Calu3 (cell line): ENCODE measurements around the gene LCOR. TPM values are rescaled to one million over a fixed set of nuclear protein-coding genes. Genes with fewer than 3 reads are reported as not detected.

Experiments
- BruUV-seq: library from RNA; stranded (reverse); fragments of 400-500 nt; replicated peaks from 2 replicates; lab custom pipeline; 2021; lab: Mats Ljungman, UMichigan
- CTCF ChIA-PET: fragments of 300-600 bp; sonication (Branson Sonifier 250); formaldehyde crosslinking; loops from one replicate; lab custom pipeline; 2022; ENCODE audit warnings: antibody characterized with exemption; lab: Charles Lee
- DNase-seq: peaks from one replicate; pipeline ENCODE4 v3.0.0; 2022
- H3K27ac Mint-ChIP-seq: one replicate; pipeline ENCODE4 v1.8.0; 2022; ENCODE audit warnings: mixed read lengths; ENCODE audit not compliant: unreplicated experiment
- H3K27me3 Mint-ChIP-seq: one replicate; pipeline ENCODE4 v1.8.0; 2022; ENCODE audit warnings: mixed read lengths; ENCODE audit not compliant: unreplicated experiment
- H3K36me3 Mint-ChIP-seq: one replicate; pipeline ENCODE4 v1.8.0; 2022; ENCODE audit warnings: mild to moderate bottlenecking, moderate library complexity, mixed read lengths; ENCODE audit not compliant: insufficient read depth, unreplicated experiment
- H3K4me1 Mint-ChIP-seq: one replicate; pipeline ENCODE4 v1.8.0; 2022; ENCODE audit warnings: mild to moderate bottlenecking, low read depth, mixed read lengths; ENCODE audit not compliant: unreplicated experiment
- H3K4me3 Mint-ChIP-seq: one replicate; pipeline ENCODE4 v1.8.0; 2022; ENCODE audit warnings: mild to moderate bottlenecking, low read depth, moderate library complexity, mixed read lengths; ENCODE audit not compliant: unreplicated experiment
- H3K9me3 Mint-ChIP-seq: one replicate; pipeline ENCODE4 v1.8.0; 2022; ENCODE audit warnings: low read depth, mixed read lengths; ENCODE audit not compliant: unreplicated experiment
- CTCF ChIP-seq: fragments of 200-600 bp; IDR thresholded peaks from one replicate; pipeline ENCODE4 v1.8.0; 2022; ENCODE audit warnings: antibody characterized with exemption; ENCODE audit not compliant: unreplicated experiment
- intact Hi-C: fragments of 100-400 bp; cut with micrococcal nuclease; formaldehyde crosslinking; loops from one replicate; pipeline ENCODE4 v1.10.0; 2022; ENCODE audit not compliant: unreplicated experiment
- total RNA-seq: library from RNA; stranded (reverse); gene quantifications from 2 replicates; pipeline ENCODE4 v1.2.3, GENCODE V29; 2022

LCOR gene
- total RNA-seq, 1 experiment from 2014 or later, result 50.1 TPM

- DNase-seq, result no peak
- H3K4me3 Mint-ChIP-seq, result no peak overlapping the region
- no peaks in the 10 kb centered on the region for H3K27me3 Mint-ChIP-seq
- BruUV-seq, result no TSS peak
- CTCF ChIA-PET, result no interaction called here
- no peaks in the 10 kb centered on the region for H3K36me3 Mint-ChIP-seq
- intact Hi-C loops, result no loop called here
- H3K9me3 Mint-ChIP-seq, result no peaks in the 10 kb centered on the region
- H3K27ac Mint-ChIP-seq, result no peak overlapping the region
- no peak for TF ChIP-seq CTCF
- H3K4me1 Mint-ChIP-seq, result peaks cover 18% of the 10 kb centered on the region
These were observed 25.4 kb downstream of the LCOR start for GRCh38 chr10:96857301-96858012.

- no TSS peak for BruUV-seq
- peaks cover 18% of the 10 kb centered on the region for H3K4me1 Mint-ChIP-seq
- H3K27ac Mint-ChIP-seq, result no peak overlapping the region
- intact Hi-C loops, result no loop called here
- no peaks in the 10 kb centered on the region for H3K36me3 Mint-ChIP-seq
- TF ChIP-seq CTCF, result no peak
- no peaks in the 10 kb centered on the region for H3K27me3 Mint-ChIP-seq
- H3K4me3 Mint-ChIP-seq, result no peak overlapping the region
- H3K9me3 Mint-ChIP-seq, result no peaks in the 10 kb centered on the region
- no peak for DNase-seq
- CTCF ChIA-PET, result no interaction called here
These were observed 26.1 kb downstream of the LCOR start for GRCh38 chr10:96858038-96858705.

GRCh38 chr10:96858706-96859050 is 26.6 kb downstream of the LCOR start:
- Mint-ChIP-seq H3K36me3 (peaks cover 2% of the 10 kb centered on the region), H3K27ac (no peak overlapping the region), H3K27me3 (no peaks in the 10 kb centered on the region), H3K9me3 (no peaks in the 10 kb centered on the region), H3K4me1 (peaks cover 20% of the 10 kb centered on the region), H3K4me3 (no peak overlapping the region)
- no TSS peak for BruUV-seq
- DNase-seq, result no peak
- no peak for TF ChIP-seq CTCF
- intact Hi-C loops, result no loop called here
- CTCF ChIA-PET, result no interaction called here

- BruUV-seq, result no TSS peak
- Mint-ChIP-seq H3K27me3 (no peaks in the 10 kb centered on the region), H3K4me1 (peaks cover 35% of the 10 kb centered on the region), H3K36me3 (peaks cover 14% of the 10 kb centered on the region), H3K9me3 (no peaks in the 10 kb centered on the region), H3K27ac (no peak overlapping the region), H3K4me3 (no peak overlapping the region)
- TF ChIP-seq CTCF, result no peak
- intact Hi-C loops, result no loop called here
- DNase-seq, result no peak
- CTCF ChIA-PET, result no interaction called here
These were observed 28.7 kb downstream of the LCOR start for GRCh38 chr10:96860631-96861277.
